SK-N-DZ (cell line): ENCODE results near the gene PLEKHG7. TPM values are rescaled to one million over a fixed set of nuclear protein-coding genes. Genes with fewer than 3 reads are reported as not detected.
"Not testable (repeated sequence)": the region's sequence is repeated elsewhere in the genome, so short reads cannot be mapped to it uniquely, and the experiment has no call there.

Experiments used
- DNase-seq: peaks from one replicate; pipeline ENCODE4 v3.0.0-alpha.2; 2015; ENCODE audit warnings: low spot score
- polyA plus RNA-seq, 2 experiments: library from polyadenylated mRNA; depleted of rRNA; stranded (reverse); fragments of >200 nt; gene quantifications; 2 replicates each; pipeline ENCODE4 v1.2.3, GENCODE V29; 2014

PLEKHG7 gene
- not detected in 2 replicates for polyA plus RNA-seq (2014; cell fraction: cytosol; rRNA removed)
- polyA plus RNA-seq (2014; cell fraction: nucleus; rRNA removed), result not detected in 2 replicates

GRCh38 chr12:92702754-92703679 is at the start of gene PLEKHG7:
Gene PLEKHG7, plus strand, starts transcription at chr12:92702989. Its CDS starts 3,643 bp downstream, at chr12:92706632.
- no peak for DNase-seq

- not testable (repeated sequence) for DNase-seq
These were observed 48.5 kb upstream of the PLEKHG7 start for GRCh38 chr12:92654256-92654655.

- no peak for DNase-seq
These were observed 47.9 kb upstream of the PLEKHG7 start for GRCh38 chr12:92654929-92655328.

- DNase-seq, result no peak
These were observed 45.9 kb upstream of the PLEKHG7 start for GRCh38 chr12:92656911-92657310.

GRCh38 chr12:92657770-92658169 is 45.0 kb upstream of the PLEKHG7 start:
- no peak for DNase-seq

- DNase-seq, result no peak
These were observed 44.2 kb upstream of the PLEKHG7 start for GRCh38 chr12:92658611-92659010.

GRCh38 chr12:92661269-92661668 is 41.5 kb upstream of the PLEKHG7 start:
- no peak for DNase-seq

GRCh38 chr12:92665496-92665895 is 37.3 kb upstream of the PLEKHG7 start:
- no peak for DNase-seq

GRCh38 chr12:92668739-92669138 is 34.0 kb upstream of the PLEKHG7 start:
- no peak for DNase-seq

GRCh38 chr12:92671524-92671923 is 31.3 kb upstream of the PLEKHG7 start:
- DNase-seq, result not testable (repeated sequence)

GRCh38 chr12:92673756-92674155 is 29.0 kb upstream of the PLEKHG7 start:
- DNase-seq, result no peak

GRCh38 chr12:92674500-92674899 is 28.3 kb upstream of the PLEKHG7 start:
- DNase-seq, result no peak

GRCh38 chr12:92675092-92675865 is 27.5 kb upstream of the PLEKHG7 start:
- no peak for DNase-seq

- no peak for DNase-seq
These were observed 26.1 kb upstream of the PLEKHG7 start for GRCh38 chr12:92676710-92677109.

- no peak for DNase-seq
These were observed 12.2 kb upstream of the PLEKHG7 start for GRCh38 chr12:92690601-92691000.

GRCh38 chr12:92695056-92695455 is 7.7 kb upstream of the PLEKHG7 start:
- DNase-seq, result no peak

GRCh38 chr12:92695577-92695976 is 7.2 kb upstream of the PLEKHG7 start:
- no peak for DNase-seq

GRCh38 chr12:92696216-92696615 is 6.6 kb upstream of the PLEKHG7 start:
- DNase-seq, result no peak

- DNase-seq, result no peak
These were observed 4.3 kb upstream of the PLEKHG7 start for GRCh38 chr12:92698474-92698873.

GRCh38 chr12:92701441-92701840 is 1.3 kb upstream of the PLEKHG7 start:
- no peak for DNase-seq

- DNase-seq, result no peak
These were observed 997 bp downstream of the PLEKHG7 start for GRCh38 chr12:92703786-92704185.

- no peak for DNase-seq
These were observed 3.8 kb downstream of the PLEKHG7 start for GRCh38 chr12:92706594-92706993.
